OCI-LY1 (cell line): Measurements from ENCODE around the gene MEGF8.

ENCODE experiments used
- CTCF ChIP-seq: fragments of 200-600 bp; sonication (generic), shearing (Covaris generic); IDR thresholded peaks from 2 replicates; pipeline ENCODE4 v1.5.1; 2017; ENCODE audit warnings: mild to moderate bottlenecking, antibody characterized with exemption, low read length, moderate library complexity, mixed read lengths
- EZH2 ChIP-seq: fragments of 200-600 bp; sonication (generic), shearing (Covaris generic); IDR thresholded peaks from 2 replicates; pipeline ENCODE4 v1.8.0; 2017; ENCODE audit warnings: borderline replicate concordance, mixed run types, mild to moderate bottlenecking, antibody characterized with exemption, low read length, moderate library complexity, mixed read lengths

- TF ChIP-seq CTCF = no peak
- TF ChIP-seq EZH2 = no peak
These were observed 2.0 kb upstream of the MEGF8 start for GRCh38 chr19:42323473-42323851.
